GM12874 (cell line): ENCODE measurements around the gene FGF5.

ENCODE experiments used
- CTCF ChIP-seq: IDR thresholded peaks from 2 replicates; pipeline ENCODE4 v1.5.1; 2011; ENCODE audit warnings: low read depth, mild to moderate bottlenecking, control low read depth, low read length, moderate library complexity; ENCODE audit not compliant: insufficient read depth

FGF5 gene

GRCh38 chr4:80309294-80310004 is 43.0 kb downstream of the FGF5 start:
- no peak for TF ChIP-seq CTCF

DNA sequence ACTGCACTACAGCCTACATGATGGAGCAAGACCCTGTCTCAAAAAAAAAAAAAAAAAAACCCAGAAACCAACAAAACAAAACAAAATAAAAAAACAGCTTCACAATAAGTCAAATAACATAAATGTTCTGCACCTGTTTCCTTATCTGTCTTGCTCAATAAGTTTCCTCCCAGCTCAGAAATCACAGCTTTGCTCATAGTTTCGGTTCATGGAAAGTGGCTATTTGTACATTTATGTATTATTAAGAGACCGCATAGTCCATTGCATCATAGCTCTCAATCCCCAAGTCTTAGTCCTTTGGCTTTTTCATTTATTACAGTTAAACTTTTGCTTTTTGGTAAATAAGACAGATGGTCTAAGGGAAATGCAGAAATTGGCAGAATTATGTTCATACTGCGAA is 44.7 kb downstream of the FGF5 start:
- no peak for TF ChIP-seq CTCF

DNA sequence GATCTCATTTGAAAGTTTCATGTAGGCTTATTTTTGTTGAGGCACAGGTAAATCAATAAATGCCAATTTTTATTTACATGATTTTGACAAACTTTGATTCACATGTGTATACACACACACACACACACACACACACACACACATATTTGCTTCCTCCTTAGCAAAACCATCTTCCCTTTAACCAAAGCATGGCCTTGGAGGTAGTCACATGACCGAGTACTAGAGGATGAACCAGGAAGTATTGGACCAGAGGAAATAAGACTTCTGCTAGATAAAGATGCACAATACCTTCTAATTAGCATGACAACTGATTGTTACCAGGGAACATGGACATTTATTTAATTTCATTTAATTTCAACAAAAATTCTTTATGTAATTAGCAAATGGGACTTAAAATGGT is 45.7 kb downstream of the FGF5 start:
- no peak for TF ChIP-seq CTCF

GRCh38 chr4:80313627-80314026 is 47.2 kb downstream of the FGF5 start:
- no peak for TF ChIP-seq CTCF

DNA sequence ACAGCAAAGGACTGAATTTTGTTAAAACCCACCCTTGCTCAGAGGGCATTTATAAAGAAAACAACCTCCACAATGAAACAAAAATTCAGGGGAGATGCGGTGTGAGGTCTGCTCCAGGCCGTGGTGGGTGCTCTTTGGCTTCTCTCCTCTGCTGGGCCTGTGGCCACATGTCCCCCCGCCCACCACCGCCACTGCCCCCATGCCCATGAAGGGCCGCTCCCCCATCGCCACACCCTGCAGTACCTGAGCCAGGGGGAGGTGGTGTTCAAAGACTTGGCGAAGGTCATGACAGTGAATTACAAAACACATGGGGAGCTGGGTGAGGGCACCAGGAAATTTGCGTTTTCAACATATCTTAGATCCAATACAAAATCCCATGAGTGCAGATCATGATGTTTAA is 54.9 kb downstream of the FGF5 start:
- TF ChIP-seq CTCF, result no peak

DNA sequence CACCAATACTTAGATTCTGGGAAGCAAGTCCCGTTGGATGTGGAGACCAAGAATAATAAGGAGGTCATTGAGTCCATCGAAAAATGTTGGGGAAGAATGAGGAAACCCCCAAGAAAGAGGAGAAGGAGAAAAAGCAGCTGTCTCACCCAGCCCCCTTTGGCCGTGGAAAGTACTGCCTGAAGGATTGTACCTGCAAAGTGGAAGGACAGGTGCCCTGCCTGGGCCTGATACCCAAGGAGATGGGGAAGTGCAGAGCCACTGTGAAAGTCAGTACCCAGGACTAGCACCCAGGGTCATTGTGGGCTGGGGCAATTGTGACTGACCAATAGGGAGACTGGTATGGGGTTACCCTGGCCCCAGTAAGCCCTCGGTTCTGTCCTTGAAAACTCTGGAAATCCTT is 55.3 kb downstream of the FGF5 start:
- TF ChIP-seq CTCF, result 0 out of 2 replicates have a peak, but pooled peaks have one; percentile 0

DNA sequence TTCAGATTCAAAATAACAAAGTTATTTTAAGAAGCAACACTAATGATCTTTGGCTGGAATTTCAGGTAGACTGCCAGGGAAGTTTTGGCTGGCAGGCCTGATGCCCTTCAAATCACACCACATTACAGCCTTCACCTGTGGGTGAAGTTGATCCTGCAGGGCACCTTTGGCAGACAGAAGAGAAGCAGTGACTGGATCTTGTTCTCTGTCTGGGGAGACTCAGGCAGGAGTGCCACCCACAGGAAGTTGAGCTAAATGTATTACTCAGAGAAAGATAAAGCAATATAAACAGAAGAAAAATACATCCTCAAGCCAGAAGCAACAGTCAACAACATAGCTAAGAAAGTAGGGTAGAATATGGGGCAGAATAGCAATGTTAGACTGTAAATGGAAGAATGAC is 56.3 kb downstream of the FGF5 start:
- no peak for TF ChIP-seq CTCF
